ENCODE measurements around the gene PDHB.

The PDHB gene

GRCh38 chr3:58398669-58399333, 34.8 kb downstream of the PDHB start:
- DNase-seq (ENCODE audit: low spot score) = no peak

GRCh38 chr3:58394339-58394738, 39.3 kb downstream of the PDHB start:
- DNase-seq (ENCODE audit: low spot score) = no peak

- no peak for DNase-seq (ENCODE audit: low spot score)
These were observed 41.5 kb downstream of the PDHB start for GRCh38 chr3:58392181-58392580.

- DNase-seq (ENCODE audit: low spot score) = no peak
These were observed 42.3 kb downstream of the PDHB start for GRCh38 chr3:58391156-58391865.

- DNase-seq (ENCODE audit: low spot score) = no peak
These were observed 45.0 kb downstream of the PDHB start for GRCh38 chr3:58388550-58389091.

GRCh38 chr3:58387650-58388546, 45.7 kb downstream of the PDHB start:
- DNase-seq (ENCODE audit: low spot score) = no peak

- no peak for DNase-seq (ENCODE audit: low spot score)
These were observed 46.8 kb downstream of the PDHB start for GRCh38 chr3:58386626-58387365.

- DNase-seq (ENCODE audit: low spot score) = no peak
These were observed 49.1 kb downstream of the PDHB start for GRCh38 chr3:58384381-58385090.

- no peak for DNase-seq (ENCODE audit: low spot score)
These were observed 49.7 kb downstream of the PDHB start for GRCh38 chr3:58383904-58384303.

GRCh38 chr3:58383476-58383875, 50.2 kb downstream of the PDHB start:
- no peak for DNase-seq (ENCODE audit: low spot score)

- DNase-seq (ENCODE audit: low spot score) = no peak
These were observed 54.1 kb downstream of the PDHB start for GRCh38 chr3:58379351-58380073.

GRCh38 chr3:58377750-58378149, 55.9 kb downstream of the PDHB start:
- no peak for DNase-seq (ENCODE audit: low spot score)
